GM19023 (cell line): ENCODE measurements around the gene PRKG1.
"Not testable (repeated sequence)": the region's sequence is repeated elsewhere in the genome, so short reads cannot be mapped to it uniquely, and the experiment has no call there.

Experiments
- ATAC-seq: cut with Tn5 transposase; IDR thresholded peaks from one replicate; pipeline ENCODE4 v1.9.1; 2021; ENCODE audit warnings: mild to moderate bottlenecking, moderate library complexity; ENCODE audit not compliant: unreplicated experiment

The PRKG1 gene

GRCh38 chr10:51313773-51314478 is 239.6 kb downstream of the PRKG1 start:
- no peak for ATAC-seq

GRCh38 chr10:51314481-51314880 is 240.2 kb downstream of the PRKG1 start:
- ATAC-seq, result no peak

GRCh38 chr10:51318399-51319172 is 244.3 kb downstream of the PRKG1 start:
- no peak for ATAC-seq

GRCh38 chr10:51319173-51319435 is 244.8 kb downstream of the PRKG1 start:
- no peak for ATAC-seq

- ATAC-seq, result no peak
Measured at GRCh38 chr10:51321300-51321699, 247.0 kb downstream of the PRKG1 start.

- no peak for ATAC-seq
Measured at GRCh38 chr10:51321980-51322379, 247.7 kb downstream of the PRKG1 start.

GRCh38 chr10:51325649-51326048 is 251.4 kb downstream of the PRKG1 start:
- no peak for ATAC-seq

- ATAC-seq, result no peak
Measured at GRCh38 chr10:51326174-51326573, 251.9 kb downstream of the PRKG1 start.

GRCh38 chr10:51327432-51327831 is 253.1 kb downstream of the PRKG1 start:
- no peak for ATAC-seq

- ATAC-seq, result no peak
Measured at GRCh38 chr10:51340366-51340765, 266.1 kb downstream of the PRKG1 start.

- ATAC-seq, result no peak
Measured at GRCh38 chr10:51340845-51341610, 266.7 kb downstream of the PRKG1 start.

GRCh38 chr10:51341745-51342144 is 267.5 kb downstream of the PRKG1 start:
- ATAC-seq, result not testable (repeated sequence)

- no peak for ATAC-seq
Measured at GRCh38 chr10:51342381-51342780, 268.1 kb downstream of the PRKG1 start.

- no peak for ATAC-seq
Measured at GRCh38 chr10:51343391-51343790, 269.1 kb downstream of the PRKG1 start.

- ATAC-seq, result no peak
Measured at GRCh38 chr10:51344371-51344770, 270.1 kb downstream of the PRKG1 start.

- no peak for ATAC-seq
Measured at GRCh38 chr10:51348622-51349021, 274.3 kb downstream of the PRKG1 start.

- no peak for ATAC-seq
Measured at GRCh38 chr10:51357170-51357569, 282.9 kb downstream of the PRKG1 start.

GRCh38 chr10:51358227-51358626 is 283.9 kb downstream of the PRKG1 start:
- ATAC-seq, result no peak

- ATAC-seq, result no peak
Measured at GRCh38 chr10:51363415-51363814, 289.1 kb downstream of the PRKG1 start.

GRCh38 chr10:51364674-51365073 is 290.4 kb downstream of the PRKG1 start:
- no peak for ATAC-seq

- no peak for ATAC-seq
Measured at GRCh38 chr10:51366044-51366443, 291.8 kb downstream of the PRKG1 start.

GRCh38 chr10:51367127-51367526 is 292.8 kb downstream of the PRKG1 start:
- no peak for ATAC-seq
